Measurements from ENCODE around the gene CXCR6. TPM values are rescaled to one million over a fixed set of nuclear protein-coding genes. Genes with fewer than 3 reads are reported as not detected.

Gene CXCR6
- total and polyA plus RNA-seq, 2 of the 8 experiments (the other 6 are each of a cell fraction or from before 2014, with no cell fraction given): not detected

DNA sequence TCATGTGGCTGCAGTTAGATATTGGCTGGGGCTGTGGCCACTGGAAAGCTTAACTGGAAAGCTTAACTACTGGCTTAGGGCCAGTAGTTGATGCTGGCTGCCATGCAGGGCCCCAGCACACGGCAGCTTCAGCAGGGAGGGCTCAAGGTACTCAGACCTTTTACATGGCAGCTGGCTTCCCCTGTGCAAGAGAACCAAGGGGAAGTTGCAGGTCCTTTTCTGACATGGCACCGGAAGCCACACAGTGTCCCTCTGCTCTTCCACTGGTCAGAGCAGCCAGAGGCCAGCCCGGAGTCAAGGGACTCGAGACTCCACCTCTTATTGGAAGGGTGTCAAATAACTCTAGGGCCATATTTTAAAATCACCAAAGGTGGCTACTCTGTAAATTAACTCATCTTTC is 32.4 kb upstream of the CXCR6 start:
- H3K23ac ChIP-seq (ENCODE audit: insufficient read length): no peak overlapping the region
- H3K23me2 ChIP-seq (ENCODE audit: low read depth, low read length): no peaks in the 10 kb centered on the region
- no peak overlapping the region for H3K18ac ChIP-seq (ENCODE audit: extremely low read depth, low read length)
- H3K9me3 ChIP-seq (ENCODE audit: insufficient read depth in 2 of 2, low read depth in 1 of 2, low read length in 1 of 2): no peaks in the 10 kb centered on the region
- H3K4me3 ChIP-seq (ENCODE audit: extremely low read depth in 1 of 4, insufficient read depth in 2 of 4, low read depth in 3 of 4, low read length in 4 of 4): no peak overlapping the region
- H2BK120ac ChIP-seq (replicated peaks; ENCODE audit: low read depth, low read length): no peak overlapping the region
- no peak for FAIRE-seq
- H2BK5ac ChIP-seq (ENCODE audit: low read depth, low read length): no peak overlapping the region
- H3K4me2 ChIP-seq (ENCODE audit: insufficient read depth in 1 of 2, low read depth in 2 of 2, low read length in 2 of 2): no peak overlapping the region
- WGBS, 2 experiments (ENCODE audit: extremely low coverage in 1 of 2, insufficient coverage in 1 of 2, insufficient read length in 1 of 2, insufficient replicate concordance in 2 of 2, low coverage in 1 of 2, low lambda C conversion rate in 2 of 2, missing lambda C conversion rate in 1 of 2): 92% methylated on average over 4 of the region's 4 CpGs; no CpG with 5 or more reads in 1 of the 2 experiments
- TF ChIP-seq TEAD4 (IDR thresholded peaks at IDR 0.05; ENCODE audit: low read depth, low read length): no peak
- TF ChIP-seq POLR2AphosphoS5 (IDR thresholded peaks at IDR 0.05; ENCODE audit: low read depth, low read length): no peak
- no peak for TF ChIP-seq CEBPB (IDR thresholded peaks at IDR 0.05; ENCODE audit: low read depth, low read length)
- TF ChIP-seq YY1 (IDR thresholded peaks at IDR 0.05; ENCODE audit: low read depth, low read length): no peak
- no peak for TF ChIP-seq CBX5 (IDR thresholded peaks at IDR 0.05; ENCODE audit: low read depth, low read length)
- TF ChIP-seq CBX8 (IDR thresholded peaks at IDR 0.05; ENCODE audit: borderline replicate concordance, low read depth, low read length): no peak
- TF ChIP-seq PHF8 (conservative IDR thresholded peaks at IDR 0.05; ENCODE audit: low read depth, low read length): no peak
- TF ChIP-seq, protein P1, sequence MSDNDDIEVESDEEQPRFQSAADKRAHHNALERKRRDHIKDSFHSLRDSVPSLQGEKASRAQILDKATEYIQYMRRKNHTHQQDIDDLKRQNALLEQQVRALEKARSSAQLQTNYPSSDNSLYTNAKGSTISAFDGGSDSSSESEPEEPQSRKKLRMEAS (IDR thresholded peaks at IDR 0.05): no peak
- TF ChIP-seq KDM5A (IDR thresholded peaks at IDR 0.05; ENCODE audit: low read length): no peak
- no peak for TF ChIP-seq MAFK (IDR thresholded peaks at IDR 0.05; ENCODE audit: low read depth, low read length)
- TF ChIP-seq GTF2F1 (IDR thresholded peaks at IDR 0.05; ENCODE audit: borderline replicate concordance, low read depth, low read length): no peak
- no peak for TF ChIP-seq BRCA1 (IDR thresholded peaks at IDR 0.05; ENCODE audit: low read depth, low read length)
- TF ChIP-seq SIN3A (conservative IDR thresholded peaks at IDR 0.05 in 1 of 2, IDR thresholded peaks at IDR 0.05 in 1 of 2; ENCODE audit: low read depth in 1 of 2, low read length in 2 of 2): no peak
- TF ChIP-seq TAF1 (IDR thresholded peaks at IDR 0.05; ENCODE audit: low read depth, low read length): no peak
- peaks cover 0 to 4% (median 0%) of the 10 kb centered on the region in 4 experiments; a peak in 3 of 7 replicates for H3K27me3 ChIP-seq (replicated peaks in 1 of 4; ENCODE audit: control insufficient read depth in 3 of 4, extremely low read depth in 1 of 4, insufficient read depth in 3 of 4, low read length in 3 of 4)
- DNase-seq (ENCODE audit: low read depth in 1 of 2, low spot score in 2 of 2): no peak
- peaks cover 0 to 3% of the 10 kb centered on the region in 2 experiments for H4K20me1 ChIP-seq (replicated peaks in 1 of 2; ENCODE audit: control insufficient read depth in 1 of 2, insufficient read depth in 2 of 2, low read length in 2 of 2)
- no peak overlapping the region for H2BK20ac ChIP-seq (ENCODE audit: low read length)
- H3K56ac ChIP-seq (replicated peaks; ENCODE audit: insufficient read length, low read depth, low read length): no peak overlapping the region
- POLR2A ChIA-PET (ENCODE audit: partially characterized antibody): interaction anchor here (1.5 kb wide), 1 partner anchor 9 kb away, joined by 5 read pairs; no protein-coding TSS in a partner anchor
- no peak overlapping the region for H3K9ac ChIP-seq (replicated peaks in 1 of 4; ENCODE audit: extremely low read depth in 1 of 4, low read depth in 3 of 4, low read length in 3 of 4)
- H3K79me2 ChIP-seq (ENCODE audit: control insufficient read depth in 1 of 2, insufficient read depth in 2 of 2, low read length in 2 of 2): no peaks in the 10 kb centered on the region
- no peak overlapping the region for H3K14ac ChIP-seq (ENCODE audit: insufficient read length)
- no peak overlapping the region for H4K91ac ChIP-seq (replicated peaks; ENCODE audit: insufficient read length, low read length)
- H3K27ac ChIP-seq (ENCODE audit: low read depth, low read length): no peak overlapping the region
- H4K8ac ChIP-seq (ENCODE audit: extremely low read depth, insufficient read depth, low read length): no peak overlapping the region
- no peak overlapping the region for H2AFZ ChIP-seq (ENCODE audit: low read length)
- no peak overlapping the region for H4K5ac ChIP-seq (ENCODE audit: insufficient read length, low read depth, low read length)
- H2BK15ac ChIP-seq (ENCODE audit: low read length): no peak overlapping the region
- no peaks in the 10 kb centered on the region for H3K36me3 ChIP-seq (ENCODE audit: control insufficient read depth in 2 of 4, insufficient read depth in 4 of 4, low read length in 3 of 4)
- H2AK5ac ChIP-seq (ENCODE audit: low read depth, low read length): no peak overlapping the region
- H3K79me1 ChIP-seq (ENCODE audit: low read depth, low read length): no peaks in the 10 kb centered on the region
- CTCF ChIA-PET (ENCODE audit: partially characterized antibody): interaction anchor here (1.1 to 1.7 kb wide), 6 partner anchors 19 to 366 kb away, joined by 3 to 4 read pairs (median 3); partner anchors contain the start of gene CCR9
- no peaks in the 10 kb centered on the region; a peak in 1 of 7 replicates for H3K4me1 ChIP-seq (replicated peaks in 1 of 4; ENCODE audit: control insufficient read depth in 3 of 4, insufficient read depth in 4 of 4, low read length in 3 of 4)
- no peak overlapping the region for H2BK12ac ChIP-seq (ENCODE audit: low read depth, low read length)
- H3K4ac ChIP-seq (replicated peaks; ENCODE audit: insufficient read length, low read depth, low read length): no peak overlapping the region
